CD14-positive monocyte (primary cell): ENCODE data around the gene PI4KA. TPM values are rescaled to one million over a fixed set of nuclear protein-coding genes. Genes with fewer than 3 reads are reported as not detected.

Experiments used
- DNase-seq, 3 donors: peaks; one replicate each; pipeline ENCODE4 v3.0.0-alpha.2; 2011 to 2022
- H2AFZ ChIP-seq: 2 replicates; pipeline ENCODE4 v1.6.0; 2012; ENCODE audit warnings: mild to moderate bottlenecking, low read depth, low read length, inconsistent platforms; ENCODE audit not compliant: insufficient read depth, poor library complexity, severe bottlenecking
- H3K27ac ChIP-seq, 2 donors: 1 replicate in 1 of 2; 2 replicates in 1 of 2; pipeline ENCODE4 v1.5.1; 2012 to 2013; ENCODE audit warnings: low read length in 2 of 2, control low read depth in 1 of 2, inconsistent platforms in 1 of 2, low read depth in 1 of 2, mild to moderate bottlenecking in 1 of 2
- H3K27me3 ChIP-seq, 2 donors: one replicate each; pipeline versions ENCODE4 v1.6.0 to v1.6.1; 2011 to 2013; ENCODE audit warnings: low read length in 2 of 2; ENCODE audit not compliant: control insufficient read depth in 2 of 2, insufficient read depth in 2 of 2
- H3K36me3 ChIP-seq, 2 donors: replicated peaks in 1 of 2; 1 replicate in 1 of 2; 2 replicates in 1 of 2; pipeline versions ENCODE4 v1.5.1 to v1.6.1; 2012 to 2013; ENCODE audit warnings: low read length in 2 of 2, control low read depth in 1 of 2, inconsistent platforms in 1 of 2, mild to moderate bottlenecking in 1 of 2; ENCODE audit not compliant: insufficient read depth in 2 of 2, control insufficient read depth in 1 of 2
- H3K4me1 ChIP-seq, 2 donors: 1 replicate in 1 of 2; 2 replicates in 1 of 2; pipeline versions ENCODE4 v1.5.1 to v1.6.1; 2012 to 2013; ENCODE audit warnings: low read length in 2 of 2, control low read depth in 1 of 2, inconsistent platforms in 1 of 2, mild to moderate bottlenecking in 1 of 2, moderate library complexity in 1 of 2; ENCODE audit not compliant: insufficient read depth in 2 of 2, control insufficient read depth in 1 of 2
- H3K4me2 ChIP-seq: replicated peaks from 2 replicates; pipeline ENCODE3; 2012; ENCODE audit warnings: low read length, moderate library complexity, mild to moderate bottlenecking; ENCODE audit not compliant: poor library complexity, severe bottlenecking; ENCODE audit errors: extremely low read depth
- H3K4me3 ChIP-seq, 3 experiments: fragments of 200-600 bp in 1 of 3; sonication (generic) in 1 of 3; replicated peaks in 1 of 3; 1 replicate in 2 of 3; 2 replicates in 1 of 3; pipeline ENCODE4 v1.5.1; 2011 to 2013; ENCODE audit warnings: low read length in 3 of 3, mild to moderate bottlenecking in 3 of 3, control low read depth in 2 of 3, low read depth in 2 of 3, inconsistent platforms in 1 of 3, moderate library complexity in 1 of 3
- H3K79me2 ChIP-seq: 2 replicates; pipeline ENCODE4 v1.6.0; 2012; ENCODE audit warnings: mild to moderate bottlenecking, control low read depth, inconsistent platforms, low read length, moderate library complexity; ENCODE audit not compliant: insufficient read depth
- H3K9ac ChIP-seq: 2 replicates; pipeline ENCODE4 v1.6.0; 2017; ENCODE audit warnings: low read length, mild to moderate bottlenecking; ENCODE audit not compliant: insufficient read depth, poor library complexity, severe bottlenecking
- H3K9me3 ChIP-seq, 2 donors: replicated peaks in 1 of 2; 1 replicate in 1 of 2; 2 replicates in 1 of 2; pipeline versions ENCODE4 v1.5.1 to v1.6.1; 2012 to 2013; ENCODE audit warnings: low read length in 2 of 2, control low read depth in 1 of 2; ENCODE audit not compliant: control insufficient read depth in 1 of 2, insufficient read depth in 1 of 2
- H4K20me1 ChIP-seq: 2 replicates; pipeline ENCODE4 v1.6.0; 2012; ENCODE audit warnings: mild to moderate bottlenecking, low read length, control low read depth, moderate library complexity; ENCODE audit not compliant: insufficient read depth
- H3K27ac Mint-ChIP-seq, 7 donors: one replicate each; pipeline ENCODE4 v1.8.0; 2020; ENCODE audit warnings: mild to moderate bottlenecking in 7 of 7, mixed read lengths in 7 of 7, moderate library complexity in 6 of 7, inconsistent platforms in 2 of 7
- H3K27me3 Mint-ChIP-seq, 3 donors: one replicate each; pipeline ENCODE4 v1.8.0; 2021 to 2022; ENCODE audit warnings: low read depth in 3 of 3, mild to moderate bottlenecking in 3 of 3, mixed read lengths in 3 of 3, moderate library complexity in 3 of 3, inconsistent platforms in 1 of 3
- H3K36me3 Mint-ChIP-seq, 2 donors: one replicate each; pipeline ENCODE4 v1.8.0; 2020; ENCODE audit warnings: mixed read lengths in 2 of 2, inconsistent platforms in 1 of 2, mild to moderate bottlenecking in 1 of 2
- H3K4me1 Mint-ChIP-seq: one replicate; pipeline ENCODE4 v1.8.0; 2020; ENCODE audit warnings: mild to moderate bottlenecking, mixed read lengths
- H3K4me3 Mint-ChIP-seq, 2 donors: one replicate each; pipeline ENCODE4 v1.8.0; 2020; ENCODE audit warnings: mild to moderate bottlenecking in 2 of 2, mixed read lengths in 2 of 2, moderate library complexity in 1 of 2
- H3K9me3 Mint-ChIP-seq, 7 donors: one replicate each; pipeline ENCODE4 v1.8.0; 2020 to 2022; ENCODE audit warnings: mixed read lengths in 7 of 7, mild to moderate bottlenecking in 6 of 7, moderate library complexity in 6 of 7, inconsistent platforms in 2 of 7
- CTCF ChIP-seq: fragments of 200-600 bp; IDR thresholded peaks from one replicate; pipeline ENCODE4 v1.8.0; 2022; ENCODE audit warnings: antibody characterized with exemption, mild to moderate bottlenecking
- WGBS: methylation state at CpG from one replicate; pipeline ENCODE4 v1.1.5; 2013; ENCODE audit warnings: missing lambda C conversion rate; ENCODE audit not compliant: insufficient coverage; 5-methylcytosine and 5-hydroxymethylcytosine counted together
- intact Hi-C, 2 donors: fragments of 100-400 bp; cut with micrococcal nuclease; formaldehyde crosslinking; loops; one replicate each; pipeline versions ENCODE4 v1.15.0 to v1.15.1; 2023
- polyA plus RNA-seq, 3 donors: library from polyadenylated mRNA; depleted of rRNA in 1 of 3; unstranded in 2 of 3; stranded (reverse) in 1 of 3; fragments of 300-500 nt in 2 of 3; fragments of >200 nt in 1 of 3; fragmentation: Illumina TruSeq in 2 of 3; gene quantifications; 1 replicate in 2 of 3; 2 replicates in 1 of 3; pipeline ENCODE4 v1.2.3, GENCODE V29; 2012 to 2021

PI4KA gene
- polyA plus RNA-seq, 3 donors = 22.8 to 74.4 (median 38.2) TPM

GRCh38 chr22:20885557-20886323 is 27.1 kb upstream of the PI4KA start:
- intact Hi-C loops = loop anchor here in 1 of 2 donors (2.0 to 10.0 kb wide), 3 partner anchors 31 to 129 kb away; partner anchors contain the start of genes CRKL and P2RX6
- peak; percentile 76 to 84 (median 84) for DNase-seq
- Histone ChIP-seq H3K9ac (no peak overlapping the region), H3K4me1 (peaks cover 3 to 4% of the 10 kb centered on the region in 2 donors), H3K27me3 (no peaks in the 10 kb centered on the region), H3K79me2 (no peaks in the 10 kb centered on the region), H2AFZ (peak overlapping the region; percentile 67), H3K27ac (peak overlapping the region; percentile 23 to 54), H3K36me3 (peaks cover 74 to 82% of the 10 kb centered on the region in 2 donors), H3K4me2 (peak overlapping the region; percentile 48), H3K4me3 (no peak overlapping the region), H3K9me3 (no peaks in the 10 kb centered on the region), H4K20me1 (peaks cover 4% of the 10 kb centered on the region)
- H3K36me3 Mint-ChIP-seq = peaks cover 70 to 82% of the 10 kb centered on the region in 2 donors
- H3K4me1 Mint-ChIP-seq = peaks cover 8% of the 10 kb centered on the region
- peak; percentile 98 for TF ChIP-seq CTCF
- 8% methylated on average over 8 of the region's 10 CpGs for WGBS
- H3K27me3 Mint-ChIP-seq = peaks cover 0 to 3% (median 0%) of the 10 kb centered on the region in 3 donors
- H3K9me3 Mint-ChIP-seq = no peaks in the 10 kb centered on the region
- peak overlapping the region; percentile 53 to 93 (median 78) for H3K27ac Mint-ChIP-seq
- H3K4me3 Mint-ChIP-seq = peak overlapping the region; percentile 14 to 41

DNA sequence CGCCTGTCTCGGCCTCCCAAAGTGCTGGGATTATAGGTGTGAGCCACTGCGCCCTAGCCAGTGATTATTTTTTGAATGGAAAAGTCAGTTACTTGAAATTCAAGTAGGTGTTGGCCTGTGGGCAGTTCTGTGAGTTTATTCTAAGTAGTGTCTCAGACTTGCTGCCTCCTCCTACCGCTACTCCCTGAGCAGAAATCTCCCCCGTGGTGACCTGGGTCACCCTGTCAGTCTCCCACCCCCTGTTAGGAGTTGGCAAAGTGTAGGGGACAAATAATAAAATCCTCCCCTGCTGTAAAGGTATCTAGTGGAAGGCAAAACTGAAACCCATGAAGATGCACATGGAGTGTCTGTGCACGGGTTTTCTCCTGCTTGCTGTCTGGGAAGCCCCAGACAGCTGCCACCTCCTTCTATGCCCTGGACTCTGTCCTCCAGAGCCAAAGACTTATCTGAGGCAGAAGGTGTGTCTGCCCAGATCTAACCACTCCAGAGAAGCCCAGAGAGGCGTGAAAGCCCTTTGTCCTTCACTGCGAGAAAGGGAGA is 26.5 kb upstream of the PI4KA start:
- peaks cover 4% of the 10 kb centered on the region for H4K20me1 ChIP-seq
- no peak overlapping the region for H3K27ac ChIP-seq
- WGBS = 68% methylated on average over 5 of the region's 8 CpGs
- DNase-seq = no peak
- Mint-ChIP-seq H3K4me3 (no peak overlapping the region), H3K36me3 (peaks cover 74 to 85% of the 10 kb centered on the region in 2 donors), H3K4me1 (peaks cover 8% of the 10 kb centered on the region), H3K9me3 (no peaks in the 10 kb centered on the region), H3K27ac (peak overlapping the region in 5 of 7 donors; percentile 53 to 93 (median 75)), H3K27me3 (peaks cover 0 to 3% (median 0%) of the 10 kb centered on the region in 3 donors)
- no peaks in the 10 kb centered on the region for H3K9me3 ChIP-seq
- H3K27me3 ChIP-seq = no peaks in the 10 kb centered on the region
- no peak overlapping the region for H3K4me2 ChIP-seq
- H3K36me3 ChIP-seq = peaks cover 76 to 85% of the 10 kb centered on the region in 2 donors
- H3K79me2 ChIP-seq = no peaks in the 10 kb centered on the region
- no peak overlapping the region for H3K4me3 ChIP-seq
- H3K9ac ChIP-seq = no peak overlapping the region
- intact Hi-C loops = loop anchor here in 1 of 2 donors (2.0 to 10.0 kb wide), 3 partner anchors 32 to 130 kb away; partner anchors contain the start of genes CRKL and P2RX6
- TF ChIP-seq CTCF = no peak
- no peak overlapping the region for H2AFZ ChIP-seq
- H3K4me1 ChIP-seq = peaks cover 3 to 4% of the 10 kb centered on the region in 2 donors
